ENCODE measurements around the gene HEY2. TPM values are rescaled to one million over a fixed set of nuclear protein-coding genes. Genes with fewer than 3 reads are reported as not detected.

The HEY2 gene
- total RNA-seq, 4 donors from 2014 or later = 1.5 to 7.3 (median 4.3) TPM

DNA sequence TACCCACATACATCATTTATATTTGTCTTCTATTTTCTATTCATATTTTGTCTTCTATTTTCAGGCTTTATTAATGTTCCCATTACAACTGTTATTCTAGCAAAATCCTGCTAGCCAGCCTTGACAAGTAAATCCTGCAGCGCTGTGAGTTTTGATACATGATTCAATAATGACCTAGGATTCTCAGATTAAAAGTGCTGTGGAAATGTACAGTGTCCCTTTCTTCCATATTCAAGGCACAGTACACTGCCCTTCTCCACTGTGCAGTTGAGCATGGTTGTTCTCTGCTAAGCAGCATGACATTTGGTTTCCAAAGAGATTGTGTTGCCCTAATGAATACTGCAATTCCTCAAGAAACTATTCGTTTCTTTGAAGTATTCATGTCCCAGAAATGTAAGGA, 5.8 kb upstream of the HEY2 start:
- H3K9me3 ChIP-seq = no peaks in the 10 kb centered on the region
- no peak for DNase-seq (ENCODE audit: low spot score in 2 of 2)
- no peak overlapping the region for H3K4me3 ChIP-seq
- peak overlapping the region in 1 of 4 donors; percentile 38 for H3K27ac ChIP-seq
- H3K4me1 ChIP-seq = peaks cover 0 to 36% (median 0%) of the 10 kb centered on the region in 4 donors
- H3K36me3 ChIP-seq = no peaks in the 10 kb centered on the region
- TF ChIP-seq, protein P1, sequence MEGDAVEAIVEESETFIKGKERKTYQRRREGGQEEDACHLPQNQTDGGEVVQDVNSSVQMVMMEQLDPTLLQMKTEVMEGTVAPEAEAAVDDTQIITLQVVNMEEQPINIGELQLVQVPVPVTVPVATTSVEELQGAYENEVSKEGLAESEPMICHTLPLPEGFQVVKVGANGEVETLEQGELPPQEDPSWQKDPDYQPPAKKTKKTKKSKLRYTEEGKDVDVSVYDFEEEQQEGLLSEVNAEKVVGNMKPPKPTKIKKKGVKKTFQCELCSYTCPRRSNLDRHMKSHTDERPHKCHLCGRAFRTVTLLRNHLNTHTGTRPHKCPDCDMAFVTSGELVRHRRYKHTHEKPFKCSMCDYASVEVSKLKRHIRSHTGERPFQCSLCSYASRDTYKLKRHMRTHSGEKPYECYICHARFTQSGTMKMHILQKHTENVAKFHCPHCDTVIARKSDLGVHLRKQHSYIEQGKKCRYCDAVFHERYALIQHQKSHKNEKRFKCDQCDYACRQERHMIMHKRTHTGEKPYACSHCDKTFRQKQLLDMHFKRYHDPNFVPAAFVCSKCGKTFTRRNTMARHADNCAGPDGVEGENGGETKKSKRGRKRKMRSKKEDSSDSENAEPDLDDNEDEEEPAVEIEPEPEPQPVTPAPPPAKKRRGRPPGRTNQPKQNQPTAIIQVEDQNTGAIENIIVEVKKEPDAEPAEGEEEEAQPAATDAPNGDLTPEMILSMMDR (IDR thresholded peaks at IDR 0.05) = no peak
- TF ChIP-seq POLR2A (IDR thresholded peaks at IDR 0.05) (no peak), EP300 (IDR thresholded peaks at IDR 0.05) (no peak)
- WGBS, 2 donors = 58 to 64% methylated on average over 2 of the region's 2 CpGs
- H3K27me3 ChIP-seq = peaks cover 0 to 8% of the 10 kb centered on the region in 2 donors

DNA sequence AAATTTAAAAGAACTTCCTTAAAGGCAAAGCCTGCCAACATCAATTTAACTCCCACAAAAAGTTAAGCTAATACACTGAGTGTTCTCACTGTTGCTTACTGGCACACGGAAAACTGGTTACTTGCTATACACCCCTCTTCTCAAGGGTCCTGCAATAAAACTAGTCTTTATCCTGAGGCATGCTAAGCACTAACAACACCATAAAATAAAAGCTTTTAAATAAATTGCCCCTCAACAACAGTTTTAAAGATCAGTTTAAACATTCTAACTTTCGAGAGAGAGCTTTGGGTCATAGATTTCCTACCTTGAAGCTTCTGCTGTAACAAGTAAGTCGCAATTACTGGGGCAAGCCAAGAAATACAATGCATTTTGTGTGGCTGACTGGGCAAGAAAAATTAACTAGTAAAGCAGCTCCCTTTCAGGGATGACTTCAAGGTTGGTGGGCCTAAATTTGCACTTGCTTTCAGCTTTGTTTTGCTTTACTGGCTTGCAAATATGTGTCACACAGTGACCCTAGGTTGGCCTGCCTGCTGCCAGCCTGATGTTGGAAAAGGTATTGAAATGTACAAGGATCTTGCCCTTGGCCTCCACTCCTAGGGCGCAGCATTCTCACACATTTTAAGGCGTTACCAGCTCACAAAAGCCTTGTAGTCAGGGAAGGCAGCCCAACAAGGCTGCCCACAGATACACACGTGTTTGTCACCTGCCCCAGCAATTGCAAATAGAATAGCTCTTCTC, 4.0 kb upstream of the HEY2 start:
- H3K9me3 ChIP-seq = no peaks in the 10 kb centered on the region
- peaks cover 0 to 14% of the 10 kb centered on the region in 2 donors for H3K27me3 ChIP-seq
- peaks cover 0 to 49% (median 2%) of the 10 kb centered on the region in 4 donors for H3K4me1 ChIP-seq
- no peak for DNase-seq (ENCODE audit: low spot score in 2 of 2)
- no peak overlapping the region for H3K4me3 ChIP-seq
- H3K27ac ChIP-seq = peak overlapping the region in 3 of 4 donors; percentile 80 to 91 (median 86)
- no peaks in the 10 kb centered on the region for H3K36me3 ChIP-seq
- no peak for TF ChIP-seq POLR2A (IDR thresholded peaks at IDR 0.05)
- TF ChIP-seq EP300 (IDR thresholded peaks at IDR 0.05) = no peak
- 69 to 75% methylated on average over 6 of the region's 6 CpGs for WGBS, 2 donors

GRCh38 chr6:125746019-125746414, 3.4 kb upstream of the HEY2 start:
- 70 to 73% methylated on average over 5 of the region's 5 CpGs for WGBS, 2 donors
- Histone ChIP-seq H3K4me3 (peak overlapping the region in 3 of 4 donors; percentile 64 to 77 (median 73)), H3K27me3 (peaks cover 0 to 20% of the 10 kb centered on the region in 2 donors), H3K36me3 (no peaks in the 10 kb centered on the region), H3K9me3 (no peaks in the 10 kb centered on the region), H3K27ac (peak overlapping the region; percentile 59 to 91 (median 83)), H3K4me1 (peaks cover 0 to 55% (median 2%) of the 10 kb centered on the region in 4 donors)
- TF ChIP-seq POLR2A (IDR thresholded peaks at IDR 0.05) = no peak
- TF ChIP-seq EP300 (IDR thresholded peaks at IDR 0.05) = no peak
- TF ChIP-seq, protein P1 (IDR thresholded peaks at IDR 0.05) = no peak
- DNase-seq (ENCODE audit: low spot score in 2 of 2) = no peak

DNA sequence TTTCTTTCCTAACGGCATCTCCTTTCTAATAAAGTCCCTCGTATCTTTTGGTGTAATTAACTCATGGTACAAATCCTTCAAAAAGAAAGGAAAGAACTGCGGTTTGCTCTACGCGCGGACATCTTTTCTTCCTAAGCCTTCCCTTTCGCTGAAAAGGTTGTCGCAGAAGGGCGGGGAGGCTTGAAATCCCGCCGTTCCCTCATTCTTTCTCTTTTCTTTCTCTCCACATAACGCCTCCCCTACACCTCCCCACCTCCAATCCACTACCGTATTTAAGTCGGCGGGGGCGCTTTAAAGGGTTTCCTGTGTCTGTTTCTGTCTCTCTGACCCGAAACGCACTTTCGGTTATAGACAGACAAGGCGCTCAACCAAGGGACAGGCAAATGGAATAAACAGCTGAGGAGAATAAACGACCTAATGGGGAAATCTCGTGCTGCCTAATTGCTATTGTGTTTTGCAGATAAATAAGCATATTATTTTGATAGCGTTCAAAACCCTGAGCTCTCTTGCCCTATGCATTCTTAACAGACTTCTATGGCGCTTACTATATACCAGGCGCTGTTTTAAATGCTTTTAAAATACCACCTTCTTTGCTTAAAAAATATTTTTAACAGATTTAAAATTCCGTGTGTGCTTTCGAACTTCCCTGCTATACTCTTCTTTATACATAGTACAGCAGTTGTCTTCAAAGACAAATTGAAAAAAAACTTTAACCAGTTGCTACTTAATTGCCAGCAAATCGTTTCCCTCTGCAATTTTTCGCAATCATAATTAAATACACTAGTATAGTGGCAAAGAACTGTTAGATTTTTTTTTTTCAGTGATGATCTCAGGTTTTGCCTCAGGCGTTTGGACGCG, 2.5 kb upstream of the HEY2 start:
- WGBS, 2 donors = 3 to 6% methylated on average over 32 of the region's 32 CpGs
- Histone ChIP-seq H3K4me3 (peak overlapping the region; percentile 64 to 77 (median 68)), H3K36me3 (no peaks in the 10 kb centered on the region), H3K27ac (peak overlapping the region; percentile 69 to 91 (median 83)), H3K9me3 (no peaks in the 10 kb centered on the region), H3K4me1 (peaks cover 0 to 57% (median 2%) of the 10 kb centered on the region in 4 donors), H3K27me3 (peaks cover 0 to 25% of the 10 kb centered on the region in 2 donors)
- peak in 1 of 2 donors; percentile 27 for TF ChIP-seq POLR2A (IDR thresholded peaks at IDR 0.05)
- TF ChIP-seq, protein P1 (IDR thresholded peaks at IDR 0.05) = no peak
- peak in 1 of 2 donors; percentile 58 for TF ChIP-seq EP300 (IDR thresholded peaks at IDR 0.05)
- peak in 1 of 2 donors; percentile 68 for DNase-seq (ENCODE audit: low spot score in 2 of 2)

DNA sequence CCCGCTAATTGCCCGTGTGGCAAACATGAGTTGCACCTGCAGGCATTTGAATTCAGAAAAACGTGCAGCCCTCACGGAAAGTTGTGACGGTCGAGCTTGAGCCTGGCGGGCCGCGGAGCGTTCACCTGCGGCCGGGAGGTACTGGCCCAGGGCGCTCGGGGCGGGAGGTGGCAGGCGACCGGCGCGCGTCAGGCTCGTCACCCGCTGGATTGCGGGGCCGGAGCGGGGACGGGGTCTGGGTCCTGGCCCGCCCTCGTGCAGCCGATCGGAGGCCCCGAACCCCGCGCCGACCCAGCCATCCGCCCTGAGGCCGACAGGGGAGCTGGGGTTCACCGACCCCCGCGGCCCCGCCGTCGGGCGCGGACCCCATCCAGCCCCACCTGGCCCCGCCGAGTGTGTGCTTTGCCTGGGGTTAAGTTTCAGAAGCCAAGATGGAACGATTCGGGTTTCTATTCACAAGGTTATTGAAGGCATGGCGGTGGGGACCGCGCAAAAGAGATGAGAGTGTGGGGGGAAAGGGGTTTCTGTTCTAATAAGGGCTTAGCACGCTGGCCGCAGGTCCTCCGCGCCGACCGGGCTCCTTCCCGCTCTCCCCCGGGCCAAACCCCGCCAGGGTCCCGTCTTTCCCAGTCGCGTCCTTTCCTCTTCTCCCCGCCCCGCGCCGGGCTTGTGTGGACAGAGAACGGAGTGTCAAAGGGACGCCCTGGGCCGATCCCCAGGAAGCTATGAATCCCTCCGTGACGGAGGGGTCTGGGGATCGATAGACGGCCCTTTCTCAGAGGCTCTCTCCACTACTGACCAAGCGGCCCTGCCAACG, 1.6 kb upstream of the HEY2 start:
- Histone ChIP-seq H3K36me3 (no peaks in the 10 kb centered on the region), H3K27me3 (peaks cover 0 to 25% of the 10 kb centered on the region in 2 donors), H3K4me3 (peak overlapping the region; percentile 64 to 77 (median 68)), H3K9me3 (no peaks in the 10 kb centered on the region), H3K27ac (peak overlapping the region; percentile 69 to 91 (median 83)), H3K4me1 (peaks cover 0 to 54% (median 2%) of the 10 kb centered on the region in 4 donors)
- peak in 1 of 2 donors; percentile 38 for DNase-seq (ENCODE audit: low spot score in 2 of 2)
- no peak for TF ChIP-seq EP300 (IDR thresholded peaks at IDR 0.05)
- TF ChIP-seq, protein P1 (IDR thresholded peaks at IDR 0.05) = no peak
- TF ChIP-seq POLR2A (IDR thresholded peaks at IDR 0.05) = no peak
- WGBS, 2 donors = 1% methylated on average over 56 to 65 of the region's 76 CpGs
